ENCODE results near the gene SPAG16.
"Not testable (repeated sequence)": the region's sequence is repeated elsewhere in the genome, so short reads cannot be mapped to it uniquely, and the experiment has no call there.

The SPAG16 gene

GRCh38 chr2:213640738-213641425 is 356.6 kb downstream of the SPAG16 start:
- ATAC-seq, result no peak
- Mint-ChIP-seq H3K4me3 (no peak overlapping the region), H3K27me3 (no peaks in the 10 kb centered on the region), H3K9me3 (peaks cover 4% of the 10 kb centered on the region), H3K4me1 (no peaks in the 10 kb centered on the region), H3K27ac (no peak overlapping the region), H3K36me3 (no peaks in the 10 kb centered on the region)

DNA sequence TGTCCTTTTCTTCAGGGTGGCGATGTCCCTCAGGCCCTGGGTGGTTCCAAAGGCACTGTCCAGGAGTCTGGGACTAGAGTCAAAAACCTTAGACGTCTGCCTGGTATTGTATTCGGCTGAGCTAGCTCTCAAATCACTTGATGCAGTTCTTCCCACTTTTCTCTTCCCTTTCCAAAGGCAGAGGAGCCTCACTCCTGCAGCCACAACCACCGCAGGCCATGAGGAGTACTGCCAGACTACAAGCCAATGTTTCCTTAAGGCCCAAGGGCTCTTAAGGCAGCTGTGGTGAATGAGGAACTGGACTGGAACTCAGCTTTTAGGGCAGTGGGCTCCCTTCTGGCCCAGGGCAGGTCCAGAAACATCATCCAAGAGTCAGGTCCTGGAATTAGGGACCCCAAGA is 360.7 kb downstream of the SPAG16 start:
- H3K9me3 Mint-ChIP-seq, result no peaks in the 10 kb centered on the region
- H3K4me3 Mint-ChIP-seq, result no peak overlapping the region
- H3K27me3 Mint-ChIP-seq, result no peaks in the 10 kb centered on the region
- H3K27ac Mint-ChIP-seq, result no peak overlapping the region
- H3K4me1 Mint-ChIP-seq, result no peaks in the 10 kb centered on the region
- no peaks in the 10 kb centered on the region for H3K36me3 Mint-ChIP-seq
- ATAC-seq, result peak; percentile 19

DNA sequence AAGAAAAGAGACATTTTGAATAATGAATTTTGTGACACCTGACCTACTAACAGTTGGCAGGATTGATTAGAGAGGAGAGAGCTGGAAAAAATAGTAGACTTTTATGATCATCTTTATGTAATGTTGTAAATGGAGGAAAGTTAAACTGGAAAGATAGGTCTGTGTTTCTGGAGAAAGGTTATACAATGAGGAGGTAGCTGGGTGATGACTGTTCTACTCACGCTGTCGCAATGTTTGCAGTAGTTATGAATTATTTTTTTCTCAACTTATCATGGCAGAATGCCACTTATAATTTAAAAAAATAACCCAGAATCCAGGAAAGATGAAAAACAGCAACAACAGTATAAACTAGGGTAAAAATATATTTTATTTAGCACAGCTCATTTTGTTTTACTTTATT is 364.9 kb downstream of the SPAG16 start:
- no peaks in the 10 kb centered on the region for H3K36me3 Mint-ChIP-seq
- H3K27ac Mint-ChIP-seq, result no peak overlapping the region
- H3K9me3 Mint-ChIP-seq, result no peaks in the 10 kb centered on the region
- ATAC-seq, result no peak
- no peaks in the 10 kb centered on the region for H3K27me3 Mint-ChIP-seq
- no peaks in the 10 kb centered on the region for H3K4me1 Mint-ChIP-seq
- H3K4me3 Mint-ChIP-seq, result no peak overlapping the region

DNA sequence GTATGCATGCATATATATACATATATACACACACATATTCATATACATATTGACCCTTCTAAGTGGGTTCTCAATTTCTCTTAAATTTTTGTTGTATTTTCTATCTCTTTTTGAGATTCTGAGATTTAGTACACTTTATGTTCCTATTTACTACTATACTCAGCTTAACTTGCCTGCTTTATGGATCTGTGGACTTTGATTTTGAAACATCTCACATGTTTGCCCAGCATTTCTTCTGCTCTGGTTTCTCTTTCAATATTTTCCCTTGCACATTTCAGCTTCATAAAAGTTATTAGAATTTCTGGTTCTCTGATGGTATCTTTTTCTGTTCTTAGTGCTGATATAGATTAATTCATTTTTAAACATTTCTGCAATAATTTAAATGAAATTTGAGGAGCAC is 380.6 kb downstream of the SPAG16 start:
- ATAC-seq, result no peak
- Mint-ChIP-seq H3K36me3 (no peaks in the 10 kb centered on the region), H3K4me3 (no peak overlapping the region), H3K27me3 (no peaks in the 10 kb centered on the region), H3K27ac (no peak overlapping the region), H3K4me1 (no peaks in the 10 kb centered on the region), H3K9me3 (peaks cover 18% of the 10 kb centered on the region)

- no peaks in the 10 kb centered on the region for H3K27me3 Mint-ChIP-seq
- H3K4me1 Mint-ChIP-seq, result no peaks in the 10 kb centered on the region
- peaks cover 11% of the 10 kb centered on the region for H3K9me3 Mint-ChIP-seq
- H3K4me3 Mint-ChIP-seq, result no peak overlapping the region
- no peaks in the 10 kb centered on the region for H3K36me3 Mint-ChIP-seq
- no peak for ATAC-seq
- H3K27ac Mint-ChIP-seq, result no peak overlapping the region
These were observed 385.4 kb downstream of the SPAG16 start for GRCh38 chr2:213669657-213670056.

DNA sequence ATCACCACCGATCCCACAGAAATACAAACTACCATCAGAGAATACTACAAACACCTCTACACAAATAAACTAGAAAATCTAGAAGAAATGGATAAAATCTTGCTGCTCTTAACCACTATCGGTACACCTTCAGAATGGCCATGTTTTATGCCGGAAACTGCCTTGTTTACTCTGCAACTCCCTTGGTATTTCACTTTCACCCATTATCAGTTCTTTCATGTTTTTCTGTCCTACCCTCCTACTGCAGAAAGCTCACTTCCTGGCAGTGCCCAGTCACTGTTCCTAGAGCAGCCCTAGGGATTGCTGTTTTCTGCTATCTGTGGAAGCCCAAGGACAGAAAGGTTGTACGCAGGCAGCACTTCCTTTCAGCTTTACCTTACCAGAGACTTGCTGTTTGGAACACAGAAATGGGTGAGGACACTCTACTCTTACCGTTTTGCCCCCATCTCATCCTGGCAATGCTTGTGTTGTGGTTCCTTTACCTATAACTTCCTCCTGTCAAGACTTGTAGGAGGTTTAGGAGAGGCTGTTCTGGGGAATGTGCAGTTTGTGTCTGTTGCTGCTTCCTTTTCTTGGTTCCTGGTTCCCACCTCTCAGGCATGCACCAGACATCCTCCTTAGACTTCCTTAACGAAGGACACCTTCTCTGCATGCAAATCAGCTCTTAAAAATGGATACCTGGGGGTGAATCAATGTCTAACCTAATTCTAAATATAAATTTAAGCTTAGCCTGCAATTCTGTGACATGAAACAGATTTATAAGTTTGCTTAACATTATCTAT is 394.4 kb downstream of the SPAG16 start:
- H3K27ac Mint-ChIP-seq, result no peak overlapping the region

DNA sequence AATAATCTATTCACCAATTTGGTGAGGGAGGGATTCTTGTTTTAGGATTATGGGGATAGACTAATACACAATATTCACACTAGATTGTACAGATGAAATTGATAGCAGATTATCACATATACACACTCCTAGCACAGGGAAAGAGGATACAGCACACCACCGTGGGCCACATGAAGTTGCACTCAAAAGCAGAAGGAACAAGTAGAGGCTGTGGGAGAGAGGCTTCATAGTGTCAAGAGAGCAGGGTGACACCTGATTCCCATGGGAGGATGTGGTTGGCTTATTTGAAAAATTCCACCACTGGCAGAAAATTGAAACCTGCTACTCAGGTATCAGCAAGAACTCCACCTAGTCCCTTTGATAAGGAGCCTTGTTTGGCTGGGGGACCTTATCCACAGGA is 395.6 kb downstream of the SPAG16 start:
- peak; percentile 43 for ATAC-seq
- Mint-ChIP-seq H3K9me3 (no peaks in the 10 kb centered on the region), H3K4me1 (no peaks in the 10 kb centered on the region), H3K4me3 (no peak overlapping the region), H3K27ac (no peak overlapping the region), H3K36me3 (no peaks in the 10 kb centered on the region), H3K27me3 (no peaks in the 10 kb centered on the region)

More for the DNA sequence above, 394.4 kb downstream of the SPAG16 start:
- Mint-ChIP-seq H3K9me3 (no peaks in the 10 kb centered on the region), H3K27me3 (no peaks in the 10 kb centered on the region), H3K36me3 (no peaks in the 10 kb centered on the region), H3K4me3 (peak overlapping the region; percentile 13), H3K4me1 (no peaks in the 10 kb centered on the region)
- no peak for ATAC-seq

GRCh38 chr2:213682276-213682675 is 398.0 kb downstream of the SPAG16 start:
- H3K4me3 Mint-ChIP-seq, result no peak overlapping the region
- no peak for ATAC-seq
- H3K27me3 Mint-ChIP-seq, result no peaks in the 10 kb centered on the region
- H3K4me1 Mint-ChIP-seq, result no peaks in the 10 kb centered on the region
- H3K9me3 Mint-ChIP-seq, result no peaks in the 10 kb centered on the region
- H3K36me3 Mint-ChIP-seq, result no peaks in the 10 kb centered on the region
- H3K27ac Mint-ChIP-seq, result no peak overlapping the region

DNA sequence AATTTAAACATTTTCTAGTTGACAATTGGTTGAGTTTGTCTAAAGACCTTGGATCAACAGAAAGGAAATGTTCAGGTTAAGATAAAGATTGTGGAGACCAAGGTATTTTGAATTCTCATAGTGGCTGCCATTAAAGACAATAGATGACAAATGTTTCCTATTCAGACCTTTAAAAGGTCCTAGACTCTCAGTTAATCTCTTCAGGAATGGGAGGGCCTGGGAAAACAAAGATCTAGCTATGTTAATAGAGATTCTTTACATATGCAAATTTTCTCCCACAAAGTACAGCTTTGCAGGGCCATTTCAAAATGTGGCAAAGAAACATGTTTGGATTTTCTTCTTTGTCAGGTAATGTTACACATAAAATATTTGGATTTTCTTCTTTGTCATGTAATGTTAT is 403.9 kb downstream of the SPAG16 start:
- H3K9me3 Mint-ChIP-seq, result no peaks in the 10 kb centered on the region
- no peaks in the 10 kb centered on the region for H3K27me3 Mint-ChIP-seq
- no peak overlapping the region for H3K4me3 Mint-ChIP-seq
- H3K36me3 Mint-ChIP-seq, result no peaks in the 10 kb centered on the region
- no peaks in the 10 kb centered on the region for H3K4me1 Mint-ChIP-seq
- no peak for ATAC-seq
- H3K27ac Mint-ChIP-seq, result no peak overlapping the region

DNA sequence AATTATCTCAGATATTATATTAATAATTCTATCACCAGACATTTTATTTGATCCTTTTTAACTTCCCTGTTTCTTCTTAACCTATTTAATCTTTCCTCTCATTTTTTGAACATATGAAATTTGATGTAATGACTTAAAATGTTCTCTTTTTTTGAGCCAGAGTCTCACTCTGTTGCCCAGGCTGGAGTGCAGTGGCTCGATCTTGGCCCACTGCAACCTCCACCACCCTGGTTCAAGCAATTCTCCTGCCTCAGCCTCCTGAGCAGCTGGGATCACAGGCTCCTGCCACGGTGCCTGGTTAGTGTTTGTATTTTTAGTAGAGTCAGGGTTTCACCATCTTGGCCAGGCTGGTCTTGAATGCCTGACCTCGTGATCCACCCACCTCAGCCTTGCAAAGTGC is 404.6 kb downstream of the SPAG16 start:
- not testable (repeated sequence) for H3K4me3 Mint-ChIP-seq, H3K4me1 Mint-ChIP-seq, H3K27ac Mint-ChIP-seq, ATAC-seq, H3K9me3 Mint-ChIP-seq, H3K36me3 Mint-ChIP-seq, H3K27me3 Mint-ChIP-seq

DNA sequence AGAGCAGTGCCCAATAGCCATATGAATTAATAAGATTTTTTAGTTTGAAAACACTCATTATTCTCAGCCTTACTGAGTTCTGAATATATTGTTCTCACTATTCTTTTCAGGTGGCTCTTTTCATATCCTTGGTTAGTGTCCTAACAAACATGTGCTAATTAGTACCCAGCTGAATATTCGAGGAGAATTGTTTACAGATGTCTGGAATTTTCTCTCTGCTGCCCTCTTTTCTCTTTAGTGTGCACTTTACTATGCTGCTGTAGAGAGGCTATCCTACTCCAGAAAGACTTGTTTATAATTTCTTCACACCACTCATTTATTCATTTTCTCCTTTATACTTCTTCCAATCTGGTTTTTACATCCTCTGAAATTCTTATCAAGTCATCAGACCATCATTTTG is 405.3 kb downstream of the SPAG16 start:
- Mint-ChIP-seq H3K36me3 (no peaks in the 10 kb centered on the region), H3K4me3 (no peak overlapping the region), H3K27ac (no peak overlapping the region), H3K27me3 (no peaks in the 10 kb centered on the region), H3K4me1 (no peaks in the 10 kb centered on the region), H3K9me3 (no peaks in the 10 kb centered on the region)
- no peak for ATAC-seq

GRCh38 chr2:213691351-213691750 is 407.1 kb downstream of the SPAG16 start:
- no peaks in the 10 kb centered on the region for H3K4me1 Mint-ChIP-seq

DNA sequence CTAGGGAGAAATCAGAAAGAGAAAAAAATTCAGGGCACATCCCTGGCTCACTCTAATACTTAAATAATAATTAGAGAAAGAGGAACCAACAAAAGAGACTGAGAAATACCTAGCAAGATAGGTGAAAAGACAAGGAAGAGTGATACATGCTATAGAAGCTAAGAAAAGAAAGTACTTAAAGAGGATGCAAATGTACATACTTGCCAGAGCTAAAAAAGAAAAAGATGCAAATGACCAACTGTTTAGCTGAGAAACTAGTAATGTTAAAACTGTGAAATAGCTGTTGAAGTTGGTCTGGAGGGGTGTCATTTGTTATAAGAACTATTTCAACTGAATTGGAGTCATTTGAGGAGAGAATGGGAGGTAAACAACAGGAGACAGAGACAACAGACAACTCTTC is 412.2 kb downstream of the SPAG16 start:
- Mint-ChIP-seq H3K4me1 (no peaks in the 10 kb centered on the region), H3K4me3 (no peak overlapping the region), H3K27me3 (no peaks in the 10 kb centered on the region), H3K9me3 (no peaks in the 10 kb centered on the region), H3K36me3 (no peaks in the 10 kb centered on the region), H3K27ac (no peak overlapping the region)
- no peak for ATAC-seq

More at GRCh38 chr2:213691351-213691750, 407.1 kb downstream of the SPAG16 start:
- Mint-ChIP-seq H3K27ac (no peak overlapping the region), H3K4me3 (no peak overlapping the region), H3K27me3 (no peaks in the 10 kb centered on the region), H3K36me3 (no peaks in the 10 kb centered on the region), H3K9me3 (no peaks in the 10 kb centered on the region)
- no peak for ATAC-seq

DNA sequence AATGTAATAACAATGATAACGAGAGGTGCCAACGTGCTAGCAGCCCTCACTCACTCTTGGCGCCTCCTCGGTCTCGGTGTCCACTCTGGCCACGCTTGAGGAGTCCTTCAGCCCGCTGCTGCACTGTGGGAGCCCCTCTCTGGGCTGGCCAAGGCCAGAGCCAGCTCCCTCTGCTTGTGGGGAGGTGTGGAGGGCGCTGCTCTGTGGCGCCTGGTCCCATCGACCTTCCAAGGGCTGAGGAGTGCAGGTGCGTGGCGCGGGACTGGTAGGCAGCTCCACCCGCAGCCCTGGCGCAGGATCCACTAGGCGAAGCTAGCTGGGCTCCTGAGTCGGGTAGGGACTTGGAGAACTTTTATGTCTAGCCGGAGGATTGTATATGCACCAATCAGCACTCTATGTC is 417.1 kb downstream of the SPAG16 start:
- not testable (repeated sequence) for ATAC-seq, H3K27ac Mint-ChIP-seq, H3K27me3 Mint-ChIP-seq, H3K36me3 Mint-ChIP-seq, H3K4me3 Mint-ChIP-seq, H3K4me1 Mint-ChIP-seq, H3K9me3 Mint-ChIP-seq

- Mint-ChIP-seq H3K4me1 (no peaks in the 10 kb centered on the region), H3K36me3 (no peaks in the 10 kb centered on the region), H3K27ac (no peak overlapping the region), H3K27me3 (no peaks in the 10 kb centered on the region), H3K9me3 (no peaks in the 10 kb centered on the region), H3K4me3 (no peak overlapping the region)
- ATAC-seq, result no peak
These were observed 419.3 kb downstream of the SPAG16 start for GRCh38 chr2:213703406-213704098.

GRCh38 chr2:213710164-213710563 is 425.9 kb downstream of the SPAG16 start:
- ATAC-seq, result no peak
- H3K4me1 Mint-ChIP-seq, result no peaks in the 10 kb centered on the region
- no peaks in the 10 kb centered on the region for H3K9me3 Mint-ChIP-seq
- no peak overlapping the region for H3K4me3 Mint-ChIP-seq
- H3K36me3 Mint-ChIP-seq, result no peaks in the 10 kb centered on the region
- no peaks in the 10 kb centered on the region for H3K27me3 Mint-ChIP-seq
- H3K27ac Mint-ChIP-seq, result no peak overlapping the region
